LHCN-M2 (cell line): Measurements from ENCODE around the gene PGS1. TPM values are rescaled to one million over a fixed set of nuclear protein-coding genes. Genes with fewer than 3 reads are reported as not detected.

ENCODE experiments used
- DNase-seq: peaks from one replicate; pipeline ENCODE4 v3.0.0-alpha.2; 2012; ENCODE audit warnings: low read depth
- total RNA-seq: library from RNA; depleted of rRNA; stranded (reverse); fragments of >200 nt; gene quantifications from 2 replicates; pipeline ENCODE4 v1.2.3, GENCODE V29; 2014

Gene PGS1
- total RNA-seq, 1 experiment from 2014 or later: 35.0 TPM

- peak; percentile 86 for DNase-seq
Observed at GRCh38 chr17:78407387-78408000, 29.0 kb downstream of the PGS1 start.

GRCh38 chr17:78408476-78409050 is 30.1 kb downstream of the PGS1 start:
- DNase-seq: no peak

GRCh38 chr17:78409191-78409928 is 30.9 kb downstream of the PGS1 start:
- no peak for DNase-seq

GRCh38 chr17:78411241-78411857 is 32.9 kb downstream of the PGS1 start:
- no peak for DNase-seq

GRCh38 chr17:78412403-78412802 is 34.0 kb downstream of the PGS1 start:
- DNase-seq: no peak

- DNase-seq: no peak
Observed at GRCh38 chr17:78414178-78415162, 36.0 kb downstream of the PGS1 start.

GRCh38 chr17:78415821-78416711 is 37.6 kb downstream of the PGS1 start:
- DNase-seq: peak; percentile 78

GRCh38 chr17:78416791-78417530 is 38.5 kb downstream of the PGS1 start:
- no peak for DNase-seq

- no peak for DNase-seq
Observed at GRCh38 chr17:78417531-78417909, 39.1 kb downstream of the PGS1 start.

GRCh38 chr17:78418326-78419026 is 40.0 kb downstream of the PGS1 start:
- DNase-seq: no peak

- DNase-seq: no peak
Observed at GRCh38 chr17:78419970-78420815, 41.7 kb downstream of the PGS1 start.

GRCh38 chr17:78421084-78421533 is 42.7 kb downstream of the PGS1 start:
- no peak for DNase-seq

GRCh38 chr17:78421534-78422266 is 43.3 kb downstream of the PGS1 start:
- peak; percentile 57 for DNase-seq

GRCh38 chr17:78422267-78422605 is 43.8 kb downstream of the PGS1 start:
- DNase-seq: no peak

GRCh38 chr17:78422872-78423588 is 44.6 kb downstream of the PGS1 start:
- no peak for DNase-seq

GRCh38 chr17:78423961-78424675 is 45.7 kb downstream of the PGS1 start:
- DNase-seq: no peak
